Mesenchymal stem cell (in vitro differentiated cells and primary cell): ENCODE results near the gene CRELD2.

ENCODE experiments used
- DNase-seq: peaks from one replicate; pipeline ENCODE4 v3.0.0-alpha.2; 2013
- H2AFZ ChIP-seq: one replicate; pipeline ENCODE4 v1.6.1; 2013; ENCODE audit warnings: low read depth, mild to moderate bottlenecking, control low read depth, inconsistent platforms, low read length, moderate library complexity
- H2AK5ac ChIP-seq: 2 replicates; pipeline ENCODE4 v1.6.1; 2013; ENCODE audit warnings: low read length, moderate library complexity, mild to moderate bottlenecking, inconsistent platforms; ENCODE audit not compliant: severe bottlenecking
- H2BK120ac ChIP-seq: one replicate; pipeline ENCODE4 v1.6.1; 2013; ENCODE audit warnings: low read depth, mild to moderate bottlenecking, inconsistent platforms, low read length, moderate library complexity
- H2BK12ac ChIP-seq, 2 experiments: one replicate each; pipeline ENCODE4 v1.6.1; 2013; ENCODE audit warnings: inconsistent platforms in 2 of 2, low read length in 2 of 2, mild to moderate bottlenecking in 2 of 2, moderate library complexity in 2 of 2, control low read depth in 1 of 2
- H2BK15ac ChIP-seq: one replicate; pipeline ENCODE4 v1.6.1; 2013; ENCODE audit warnings: mild to moderate bottlenecking, low read depth, inconsistent platforms; ENCODE audit not compliant: poor library complexity, severe bottlenecking
- H2BK5ac ChIP-seq: 2 replicates; pipeline ENCODE4 v1.6.1; 2013; ENCODE audit warnings: low read depth, mild to moderate bottlenecking, low read length, control low read depth, inconsistent platforms; ENCODE audit not compliant: poor library complexity, severe bottlenecking
- H3K14ac ChIP-seq, 2 experiments: one replicate each; pipeline ENCODE4 v1.6.1; 2013; ENCODE audit warnings: inconsistent platforms in 2 of 2, low read length in 2 of 2, control low read depth in 1 of 2, mild to moderate bottlenecking in 1 of 2, moderate library complexity in 1 of 2
- H3K18ac ChIP-seq, 2 experiments: one replicate each; pipeline ENCODE4 v1.6.1; 2013; ENCODE audit warnings: inconsistent platforms in 2 of 2, low read length in 2 of 2, control low read depth in 1 of 2, low read depth in 1 of 2, mild to moderate bottlenecking in 1 of 2
- H3K23ac ChIP-seq, 2 experiments: one replicate each; pipeline ENCODE4 v1.6.1; 2013; ENCODE audit warnings: inconsistent platforms in 2 of 2, low read length in 2 of 2, mild to moderate bottlenecking in 2 of 2, moderate library complexity in 2 of 2, control low read depth in 1 of 2
- H3K27ac ChIP-seq: 2 replicates; pipeline ENCODE4 v1.5.1; 2013; ENCODE audit warnings: mild to moderate bottlenecking, moderate library complexity, low read length, control low read depth, inconsistent platforms; ENCODE audit not compliant: poor library complexity, severe bottlenecking
- H3K27me3 ChIP-seq, 2 experiments: 2 replicates each; pipeline versions ENCODE4 v1.6.1 to v1.7.0; 2013; ENCODE audit warnings: low read length in 2 of 2, mild to moderate bottlenecking in 2 of 2, moderate library complexity in 2 of 2, control low read depth in 1 of 2, inconsistent platforms in 1 of 2; ENCODE audit not compliant: control insufficient read depth in 1 of 2, insufficient read depth in 1 of 2
- H3K36me3 ChIP-seq, 2 experiments: 2 replicates each; pipeline versions ENCODE4 v1.6.1 to v1.7.0; 2013; ENCODE audit warnings: low read length in 2 of 2, control low read depth in 1 of 2, inconsistent platforms in 1 of 2, low read depth in 1 of 2, mild to moderate bottlenecking in 1 of 2; ENCODE audit not compliant: insufficient read depth in 2 of 2, control insufficient read depth in 1 of 2
- H3K4ac ChIP-seq, 2 experiments: one replicate each; pipeline ENCODE4 v1.6.1; 2013; ENCODE audit warnings: inconsistent platforms in 2 of 2, low read length in 2 of 2, mild to moderate bottlenecking in 2 of 2, moderate library complexity in 2 of 2, control low read depth in 1 of 2, low read depth in 1 of 2
- H3K4me1 ChIP-seq: 2 replicates; pipeline ENCODE4 v1.6.1; 2013; ENCODE audit warnings: low read depth, low read length, control low read depth; ENCODE audit not compliant: control insufficient read depth, insufficient read depth
- H3K4me2 ChIP-seq: 2 replicates; pipeline ENCODE4 v1.6.1; 2013; ENCODE audit warnings: low read length, mild to moderate bottlenecking, inconsistent platforms; ENCODE audit not compliant: poor library complexity, severe bottlenecking
- H3K4me3 ChIP-seq, 2 experiments: 2 replicates each; pipeline versions ENCODE4 v1.5.1 to v1.7.0; 2013; ENCODE audit warnings: low read length in 2 of 2, mild to moderate bottlenecking in 2 of 2, control low read depth in 1 of 2, low read depth in 1 of 2; ENCODE audit not compliant: insufficient read depth in 1 of 2
- H3K79me1 ChIP-seq: replicated peaks from 2 replicates; pipeline ENCODE4 v1.6.1; 2013; ENCODE audit warnings: mild to moderate bottlenecking, control low read depth, low read length, inconsistent platforms; ENCODE audit not compliant: poor library complexity, severe bottlenecking
- H3K9ac ChIP-seq: 2 replicates; pipeline ENCODE4 v1.7.0; 2013; ENCODE audit warnings: mild to moderate bottlenecking, low read length, moderate library complexity
- H3K9me3 ChIP-seq: 2 replicates; pipeline ENCODE4 v1.7.0; 2013; ENCODE audit warnings: mild to moderate bottlenecking, low read length; ENCODE audit not compliant: control insufficient read depth
- H4K8ac ChIP-seq: one replicate; pipeline ENCODE4 v1.6.1; 2013; ENCODE audit warnings: inconsistent platforms, mild to moderate bottlenecking, low read length, moderate library complexity
- H4K91ac ChIP-seq: one replicate; pipeline ENCODE4 v1.6.1; 2013; ENCODE audit warnings: mild to moderate bottlenecking, low read length, inconsistent platforms
- WGBS: methylation state at CpG from one replicate; pipeline ENCODE4 v1.1.7; 2013; ENCODE audit warnings: mixed read lengths; 5-methylcytosine and 5-hydroxymethylcytosine counted together

CRELD2 gene

GRCh38 chr22:49925525-49926128 lies 7.2 kb downstream of the CRELD2 start:
- no peak overlapping the region for H3K27ac ChIP-seq
- no peak overlapping the region for H3K9ac ChIP-seq
- H2BK15ac ChIP-seq: no peak overlapping the region
- H4K91ac ChIP-seq: no peak overlapping the region
- peaks cover 4 to 5% of the 10 kb centered on the region in 2 experiments for H3K27me3 ChIP-seq
- H3K23ac ChIP-seq: no peak overlapping the region
- no peaks in the 10 kb centered on the region for H3K79me1 ChIP-seq
- no peak overlapping the region for H2AK5ac ChIP-seq
- H2AFZ ChIP-seq: no peak overlapping the region
- 96% methylated on average over 24 of the region's 24 CpGs for WGBS
- H3K4me2 ChIP-seq: no peak overlapping the region
- H3K36me3 ChIP-seq: peaks cover 34 to 43% of the 10 kb centered on the region in 2 experiments
- H3K4me1 ChIP-seq: peaks cover 20% of the 10 kb centered on the region
- no peaks in the 10 kb centered on the region for H3K9me3 ChIP-seq
- H3K18ac ChIP-seq: no peak overlapping the region
- H2BK5ac ChIP-seq: no peak overlapping the region
- H3K4ac ChIP-seq: no peak overlapping the region
- H3K4me3 ChIP-seq: no peak overlapping the region
- H2BK12ac ChIP-seq: no peak overlapping the region
- H3K14ac ChIP-seq: no peak overlapping the region
- DNase-seq: no peak
- H4K8ac ChIP-seq: no peak overlapping the region
- no peak overlapping the region for H2BK120ac ChIP-seq

- no peak overlapping the region for H2BK15ac ChIP-seq
- WGBS: 86% methylated on average over 18 of the region's 18 CpGs
Measured at GRCh38 chr22:49926916-49927315, 8.5 kb downstream of the CRELD2 start.

GRCh38 chr22:49927483-49928184 lies 9.2 kb downstream of the CRELD2 start:
- H2BK5ac ChIP-seq: no peak overlapping the region
- H3K23ac ChIP-seq: no peak overlapping the region
- H2BK12ac ChIP-seq: no peak overlapping the region
- H3K9me3 ChIP-seq: no peaks in the 10 kb centered on the region
- no peak overlapping the region for H3K4me3 ChIP-seq
- H4K91ac ChIP-seq: no peak overlapping the region
- no peak overlapping the region for H2BK15ac ChIP-seq
- H3K18ac ChIP-seq: no peak overlapping the region
- no peak overlapping the region for H3K27ac ChIP-seq
- 91% methylated on average over 26 of the region's 26 CpGs for WGBS
- H3K79me1 ChIP-seq: no peaks in the 10 kb centered on the region
- H3K4me2 ChIP-seq: no peak overlapping the region
- H2AFZ ChIP-seq: no peak overlapping the region
- H3K4me1 ChIP-seq: peaks cover 22% of the 10 kb centered on the region
- no peak overlapping the region for H3K14ac ChIP-seq
- DNase-seq: no peak
- no peak overlapping the region for H2AK5ac ChIP-seq
- H4K8ac ChIP-seq: no peak overlapping the region
- H3K27me3 ChIP-seq: peaks cover 4 to 5% of the 10 kb centered on the region in 2 experiments
- H3K36me3 ChIP-seq: peaks cover 21 to 26% of the 10 kb centered on the region in 2 experiments
- no peak overlapping the region for H2BK120ac ChIP-seq
- H3K9ac ChIP-seq: no peak overlapping the region
- no peak overlapping the region for H3K4ac ChIP-seq

More at GRCh38 chr22:49926916-49927315, 8.5 kb downstream of the CRELD2 start:
- H2BK5ac ChIP-seq: no peak overlapping the region
- peaks cover 22% of the 10 kb centered on the region for H3K4me1 ChIP-seq
- H3K4me2 ChIP-seq: no peak overlapping the region
- no peak overlapping the region for H3K27ac ChIP-seq
- peaks cover 21 to 30% of the 10 kb centered on the region in 2 experiments for H3K36me3 ChIP-seq
- H3K9me3 ChIP-seq: no peaks in the 10 kb centered on the region
- H4K8ac ChIP-seq: no peak overlapping the region
- no peak overlapping the region for H2AFZ ChIP-seq
- no peak overlapping the region for H2BK12ac ChIP-seq
- no peak overlapping the region for H3K18ac ChIP-seq
- no peak for DNase-seq
- no peak overlapping the region for H3K4ac ChIP-seq
- no peak overlapping the region for H2BK120ac ChIP-seq
- H3K14ac ChIP-seq: no peak overlapping the region
- no peak overlapping the region for H3K23ac ChIP-seq
- H3K79me1 ChIP-seq: no peaks in the 10 kb centered on the region
- no peak overlapping the region for H3K4me3 ChIP-seq
- peaks cover 4 to 5% of the 10 kb centered on the region in 2 experiments for H3K27me3 ChIP-seq
- H4K91ac ChIP-seq: no peak overlapping the region
- no peak overlapping the region for H3K9ac ChIP-seq
- no peak overlapping the region for H2AK5ac ChIP-seq

- Histone ChIP-seq H3K4me2 (no peak overlapping the region), H3K27me3 (peaks cover 4 to 5% of the 10 kb centered on the region in 2 experiments), H3K18ac (no peak overlapping the region), H3K9ac (no peak overlapping the region), H3K79me1 (no peaks in the 10 kb centered on the region), H2BK5ac (no peak overlapping the region), H2AFZ (no peak overlapping the region), H2AK5ac (no peak overlapping the region), H3K9me3 (no peaks in the 10 kb centered on the region), H2BK120ac (no peak overlapping the region), H3K4ac (no peak overlapping the region), H3K27ac (no peak overlapping the region), H2BK12ac (no peak overlapping the region), H3K4me3 (no peak overlapping the region), H3K4me1 (peaks cover 18% of the 10 kb centered on the region), H3K23ac (no peak overlapping the region), H4K8ac (no peak overlapping the region), H3K36me3 (peaks cover 21 to 23% of the 10 kb centered on the region in 2 experiments), H3K14ac (no peak overlapping the region), H2BK15ac (no peak overlapping the region), H4K91ac (no peak overlapping the region)
- 92% methylated on average over 8 of the region's 8 CpGs for WGBS
- DNase-seq: no peak
Measured at GRCh38 chr22:49928185-49928495, 9.7 kb downstream of the CRELD2 start.
